CMK (cell line): Measurements from ENCODE around the gene LPCAT1.

Source experiments
- DNase-seq: peaks from one replicate; pipeline ENCODE4 v3.0.0-alpha.2; 2010; ENCODE audit warnings: low read depth

LPCAT1 gene

DNA sequence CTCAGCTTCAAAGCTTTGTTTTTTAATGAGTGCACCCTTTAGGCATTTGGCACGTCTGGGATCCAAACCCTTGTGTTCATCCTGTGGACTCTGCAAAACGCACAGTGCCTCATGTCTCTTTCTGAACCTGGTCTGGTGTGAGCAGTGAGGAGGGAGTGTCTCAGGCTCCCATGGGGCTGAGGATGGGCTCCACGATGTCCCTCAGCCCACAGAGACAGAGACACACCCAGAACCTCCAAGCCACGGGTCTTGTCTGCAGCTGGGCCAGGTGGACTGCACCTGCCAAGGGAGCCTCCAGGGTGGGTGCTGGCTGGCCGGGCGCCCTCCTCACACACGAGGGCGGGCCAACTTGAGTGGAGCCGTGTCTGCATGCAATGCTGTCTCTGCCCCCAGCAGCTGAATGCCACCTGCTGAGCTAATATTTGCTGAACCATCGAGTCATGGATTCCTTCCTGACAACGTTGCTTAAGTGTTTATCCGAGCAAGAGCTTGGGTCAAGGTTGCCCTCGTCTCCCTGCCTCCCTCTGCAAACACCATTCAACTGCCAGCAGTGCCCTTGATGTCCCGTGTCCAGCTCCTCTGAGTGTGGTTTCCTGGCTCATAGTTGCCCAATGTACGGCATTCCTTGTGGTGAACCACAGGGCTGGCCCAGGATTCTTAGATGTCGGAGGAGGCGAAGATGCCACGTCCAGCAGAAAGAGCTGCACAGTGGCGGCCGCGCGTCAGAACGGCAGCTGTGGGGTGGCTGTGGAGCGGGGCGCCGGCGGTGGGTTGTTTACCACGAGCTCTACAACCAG lies 31.4 kb upstream of the LPCAT1 start:
- DNase-seq = no peak

DNA sequence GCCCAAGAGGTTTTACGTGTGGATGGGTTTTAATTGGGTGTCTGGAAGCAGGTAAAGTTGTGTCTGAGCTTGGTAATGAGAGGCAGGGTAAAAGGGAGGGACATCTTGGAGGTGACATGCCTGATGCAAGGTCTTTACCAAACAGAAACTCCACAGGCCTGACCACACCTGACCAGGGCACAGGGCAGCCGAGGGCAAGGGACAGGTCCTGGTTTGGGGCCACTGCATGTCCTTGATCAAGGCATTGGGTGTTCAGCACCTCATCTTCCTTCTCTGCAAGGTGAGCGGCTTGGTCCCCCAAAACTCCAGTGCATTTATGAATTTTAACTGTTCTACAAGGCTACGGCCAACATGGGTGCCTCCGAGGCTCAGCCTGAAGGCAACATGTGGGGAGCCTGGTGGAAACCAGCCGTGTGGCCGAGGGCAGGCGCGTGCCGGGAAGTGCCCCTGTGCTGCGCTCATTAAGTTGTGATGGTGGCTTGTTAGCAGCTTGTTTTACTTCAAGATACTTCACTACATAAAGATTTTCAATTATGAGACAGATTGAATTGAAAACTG lies 30.7 kb upstream of the LPCAT1 start:
- no peak for DNase-seq

DNA sequence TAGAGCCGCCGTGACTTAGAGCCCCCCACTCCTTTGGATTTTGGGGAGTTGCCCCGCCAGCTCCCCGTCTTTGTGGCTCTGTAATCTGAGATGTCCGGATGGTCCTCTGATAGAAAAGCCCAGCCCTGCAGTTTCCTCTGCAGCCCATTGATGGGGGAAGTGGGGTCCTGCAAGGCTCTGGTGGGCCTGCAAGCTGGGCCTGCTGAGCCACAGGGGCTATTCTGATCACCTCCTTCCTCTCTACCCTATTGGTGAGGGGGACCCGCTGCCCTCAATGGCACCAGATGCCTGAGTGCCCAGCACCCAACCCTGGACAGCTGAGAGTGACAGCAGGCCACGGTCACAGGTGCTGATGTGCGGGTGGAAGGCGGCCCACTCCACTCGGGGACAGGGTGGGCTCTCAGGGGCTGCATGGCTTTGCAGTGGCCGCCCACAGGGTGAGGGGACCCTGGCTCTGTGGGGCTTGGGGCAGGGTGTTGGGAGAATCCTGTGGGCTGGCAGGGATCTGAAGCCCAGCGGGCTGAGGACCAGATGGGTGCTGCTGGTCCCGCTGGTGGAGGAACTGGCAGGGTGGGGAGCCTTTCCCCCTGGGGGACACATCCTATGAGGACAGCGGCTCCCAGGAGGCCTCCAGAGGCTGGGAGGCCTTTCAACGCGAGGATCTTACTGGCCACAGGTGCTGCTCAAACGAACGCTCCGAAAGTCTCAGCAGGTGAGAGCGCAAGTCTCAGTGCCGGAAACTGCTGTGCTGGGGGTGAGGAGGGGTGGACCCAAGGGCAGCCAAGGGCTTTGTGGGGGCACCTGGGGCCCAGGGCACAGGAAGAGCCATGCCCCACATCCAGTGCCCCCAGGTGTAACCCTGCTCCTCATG lies 30.0 kb upstream of the LPCAT1 start:
- DNase-seq = no peak

DNA sequence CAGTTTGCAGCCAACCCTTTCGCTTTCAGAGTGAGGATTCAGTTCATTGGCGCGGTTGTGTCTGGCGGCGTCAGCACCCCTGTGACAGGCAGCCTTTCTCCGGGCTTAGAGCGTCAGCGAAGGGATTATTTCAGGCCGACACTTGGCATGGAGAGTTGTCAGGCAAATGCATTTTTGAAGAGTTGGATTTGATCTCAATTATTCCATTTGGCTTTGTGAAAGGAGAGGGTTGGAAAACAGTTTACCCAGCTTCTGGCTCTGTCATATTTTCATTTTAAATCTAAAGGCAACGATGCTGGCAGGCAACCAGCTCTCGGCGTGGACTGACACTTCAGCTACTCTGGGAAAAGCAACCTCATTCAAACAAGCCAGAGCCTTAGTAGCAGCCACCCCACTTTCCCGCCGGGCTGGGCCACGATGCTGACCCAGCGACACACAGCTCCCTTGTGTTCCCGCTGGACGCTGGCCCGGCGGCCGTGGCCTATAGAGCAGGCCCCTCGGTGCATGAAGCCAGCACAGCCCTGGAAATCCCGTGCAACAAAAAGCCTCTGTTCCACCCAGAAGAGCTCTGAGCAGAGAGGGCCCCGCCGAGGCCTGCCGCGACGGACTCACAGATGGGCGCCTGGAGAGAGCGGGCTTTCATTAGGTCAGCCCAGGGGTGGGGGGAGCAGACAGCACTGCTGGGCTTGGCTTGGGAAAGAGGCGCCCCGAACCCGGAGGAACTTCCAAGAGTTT lies 28.9 kb upstream of the LPCAT1 start:
- no peak for DNase-seq

DNA sequence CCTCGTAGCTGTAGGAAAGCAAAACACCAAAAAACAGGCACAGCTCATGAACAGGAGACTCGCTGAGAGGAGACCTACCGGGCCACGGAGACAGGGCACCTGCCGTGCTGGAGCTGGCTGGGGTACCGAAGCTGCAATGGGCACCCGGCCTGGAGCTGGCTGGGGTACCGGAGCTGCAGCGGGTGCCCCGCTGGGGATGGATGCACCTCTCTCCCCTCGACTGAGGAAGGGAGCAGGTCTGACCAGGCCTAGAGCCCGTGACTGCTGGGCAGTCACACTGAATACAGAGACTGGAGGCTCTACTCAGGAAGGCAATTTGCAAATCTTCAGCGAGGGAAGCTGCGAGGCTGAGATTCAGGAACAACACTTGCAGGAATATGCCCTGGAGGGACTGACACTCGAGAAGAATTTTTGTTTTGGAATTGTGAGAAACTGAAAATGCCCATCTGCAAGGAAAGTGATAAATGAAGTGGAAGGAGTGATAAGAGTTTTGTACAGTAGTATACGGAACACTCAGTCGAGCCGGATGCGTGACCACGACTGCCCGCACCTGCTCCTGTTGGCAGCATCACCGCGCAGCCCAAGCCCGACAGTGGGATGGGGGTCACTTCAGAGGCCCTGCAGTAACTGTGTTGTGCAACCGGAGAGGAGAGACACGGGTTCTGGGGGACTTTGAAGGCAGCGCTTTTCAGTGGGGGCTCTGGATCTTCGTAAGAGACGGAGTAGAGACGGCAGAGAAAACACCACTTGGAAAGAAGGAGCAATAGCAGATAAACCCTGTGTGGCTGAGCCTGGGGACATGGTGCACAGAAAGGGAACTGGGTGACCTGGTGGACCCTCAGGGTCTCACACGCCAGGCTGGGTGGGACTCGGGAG lies 27.9 kb upstream of the LPCAT1 start:
- DNase-seq = no peak

DNA sequence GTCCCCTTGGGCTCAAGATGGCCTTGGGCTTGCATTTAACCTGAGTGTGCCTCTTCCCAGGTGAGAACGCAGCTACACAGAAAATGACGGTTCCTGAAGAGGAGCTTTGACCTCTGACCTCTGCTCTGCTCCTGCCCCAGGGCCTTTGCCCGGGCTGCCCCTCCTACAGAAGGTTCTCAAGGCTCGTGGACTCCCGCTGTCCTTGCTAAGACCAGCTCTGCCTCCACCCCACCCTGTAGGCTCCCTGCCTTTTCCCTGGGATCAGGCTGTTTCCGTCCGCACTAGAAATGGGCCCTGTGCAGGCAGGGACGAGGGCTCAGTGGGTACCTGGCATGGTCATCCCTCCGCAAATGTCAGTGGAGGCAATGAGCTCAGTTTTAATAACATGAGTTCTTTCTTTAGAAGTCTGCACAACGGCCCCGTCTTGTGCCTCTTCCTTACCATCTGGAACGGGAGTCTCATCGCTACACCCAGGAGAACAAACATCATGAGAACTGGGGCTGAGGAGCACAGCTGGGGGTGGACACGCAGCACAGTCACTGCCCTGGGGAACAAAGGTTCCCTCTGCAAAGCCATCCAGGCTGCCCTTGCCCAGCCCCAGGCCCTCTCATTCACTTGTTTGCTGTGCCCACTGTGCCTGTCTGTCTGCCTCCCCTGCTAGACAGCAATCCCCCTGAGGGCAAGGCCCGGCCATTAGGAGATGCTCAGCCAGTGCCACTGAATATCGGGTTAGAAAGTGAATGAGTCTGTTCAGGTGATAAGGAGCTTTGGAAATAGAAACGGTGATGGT lies 26.7 kb upstream of the LPCAT1 start:
- DNase-seq = no peak

DNA sequence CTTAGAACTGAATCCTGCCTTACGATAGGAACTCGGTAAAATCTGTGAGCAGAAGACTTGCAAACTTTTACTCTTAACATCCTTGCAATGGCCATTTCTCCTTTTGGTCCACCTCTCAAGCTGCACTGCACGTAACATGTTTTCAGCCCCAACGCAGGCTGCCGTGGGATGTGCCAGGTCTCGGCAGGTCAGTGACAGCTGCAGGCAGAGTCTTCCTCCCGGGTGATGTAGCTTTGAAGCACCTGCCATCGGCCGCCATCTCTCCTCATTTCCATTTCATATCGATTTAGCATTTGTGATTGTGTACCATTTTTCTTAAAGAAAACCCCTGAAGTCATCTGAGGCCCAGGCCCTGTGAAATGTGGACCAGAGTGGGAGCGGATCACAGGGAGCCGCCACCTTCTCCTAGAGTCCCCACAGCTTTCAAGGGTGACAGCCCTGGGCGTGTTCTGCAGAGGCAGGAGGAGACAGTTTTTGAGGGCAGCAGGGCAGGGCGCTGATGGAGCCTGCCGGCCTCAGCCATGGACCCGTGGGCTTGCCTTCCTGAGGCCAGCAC lies 25.8 kb upstream of the LPCAT1 start:
- no peak for DNase-seq

DNA sequence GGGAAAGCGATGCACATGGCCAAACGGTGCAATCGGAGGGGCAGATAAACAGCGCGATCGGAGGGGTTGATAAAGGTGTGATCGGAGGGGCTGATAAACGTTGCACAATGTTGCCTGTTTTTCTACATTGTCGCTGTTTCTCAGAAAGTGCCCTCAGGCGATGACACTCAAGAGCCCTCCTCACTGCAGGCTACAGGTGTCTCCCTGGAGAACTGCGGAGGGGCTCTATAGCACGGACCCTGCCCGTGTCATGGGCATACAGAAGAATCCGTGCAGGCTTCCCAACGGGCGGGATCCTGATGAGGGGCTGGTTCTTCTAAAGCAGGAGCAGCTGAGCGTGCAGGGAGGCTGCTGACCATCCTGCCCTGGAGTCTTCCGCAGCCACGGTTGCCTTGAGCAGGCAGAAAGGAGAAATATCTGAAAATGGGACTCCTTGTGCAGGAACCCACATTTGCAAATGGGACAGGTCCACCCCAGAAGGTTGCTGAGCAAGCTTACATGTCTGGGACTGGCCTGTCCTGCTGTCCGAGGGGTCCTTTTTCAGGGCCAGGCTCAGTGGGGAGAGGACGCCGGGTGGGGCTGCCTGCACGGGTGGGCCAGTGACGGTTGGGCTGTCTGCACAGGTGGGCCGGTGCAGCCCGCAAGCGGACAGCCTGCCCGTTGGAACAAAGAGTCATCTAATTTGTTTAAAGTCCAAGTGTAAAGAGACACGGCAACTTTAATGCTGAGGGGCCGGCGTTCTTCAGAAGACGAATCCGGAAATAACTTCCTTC lies 25.1 kb upstream of the LPCAT1 start:
- no peak for DNase-seq

DNA sequence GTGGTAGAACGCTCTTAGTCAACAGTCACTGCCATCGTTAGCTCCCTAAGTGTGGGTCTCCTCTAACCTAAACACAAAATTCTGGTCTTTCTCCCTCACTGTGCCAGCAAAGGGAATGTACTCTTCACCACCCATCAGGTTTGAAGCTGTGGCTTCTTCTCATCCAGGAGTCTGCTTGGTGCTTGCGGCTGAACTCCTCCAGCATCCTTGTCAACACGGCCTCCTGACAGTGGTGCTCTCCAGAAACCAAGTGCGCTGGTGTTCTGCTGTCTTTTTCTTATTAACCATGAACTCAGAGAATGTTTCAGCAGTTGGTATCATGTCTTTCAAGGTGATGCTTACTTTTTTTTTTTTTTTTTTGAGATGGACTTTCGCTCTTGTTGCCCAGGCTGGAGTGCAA lies 23.9 kb upstream of the LPCAT1 start:
- DNase-seq = no peak

DNA sequence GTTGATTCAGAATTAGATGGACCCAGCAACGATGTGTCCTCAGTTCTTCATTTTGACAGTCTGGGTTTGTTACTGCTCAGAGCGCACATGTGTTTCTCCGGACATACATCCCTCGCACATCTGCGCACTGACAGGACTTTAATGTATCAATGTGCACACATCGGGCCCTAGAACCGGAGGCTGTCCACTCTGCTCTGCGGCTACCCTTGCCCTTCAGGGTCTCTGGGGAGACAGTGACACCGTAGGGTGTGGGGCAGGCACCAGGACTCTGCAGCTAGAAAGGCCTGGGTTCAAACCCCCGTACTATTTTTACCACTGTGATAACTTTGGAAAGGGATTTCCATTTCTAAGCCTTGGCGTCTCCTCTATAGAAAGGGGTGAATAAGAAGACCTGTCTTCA lies 23.5 kb upstream of the LPCAT1 start:
- no peak for DNase-seq

DNA sequence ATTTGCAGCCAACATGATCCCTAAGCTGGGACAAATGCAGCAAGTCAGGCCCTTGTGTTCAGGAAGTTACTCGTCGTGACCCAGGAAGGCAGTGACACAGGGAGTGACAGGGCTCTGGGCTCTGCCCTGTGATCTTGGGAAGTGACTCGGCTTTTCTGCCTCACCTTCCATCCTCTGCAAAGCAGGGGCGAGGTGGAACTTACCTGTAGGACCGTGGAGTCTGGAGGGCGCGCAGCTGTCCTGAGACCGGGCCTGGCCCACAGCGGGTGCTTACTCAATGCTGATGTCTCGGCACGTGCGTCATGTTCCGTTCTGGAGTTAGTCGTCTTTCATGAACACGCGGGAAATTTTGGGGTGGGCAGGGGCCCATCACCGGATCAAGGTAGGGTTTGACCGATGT lies 22.8 kb upstream of the LPCAT1 start:
- DNase-seq = no peak

DNA sequence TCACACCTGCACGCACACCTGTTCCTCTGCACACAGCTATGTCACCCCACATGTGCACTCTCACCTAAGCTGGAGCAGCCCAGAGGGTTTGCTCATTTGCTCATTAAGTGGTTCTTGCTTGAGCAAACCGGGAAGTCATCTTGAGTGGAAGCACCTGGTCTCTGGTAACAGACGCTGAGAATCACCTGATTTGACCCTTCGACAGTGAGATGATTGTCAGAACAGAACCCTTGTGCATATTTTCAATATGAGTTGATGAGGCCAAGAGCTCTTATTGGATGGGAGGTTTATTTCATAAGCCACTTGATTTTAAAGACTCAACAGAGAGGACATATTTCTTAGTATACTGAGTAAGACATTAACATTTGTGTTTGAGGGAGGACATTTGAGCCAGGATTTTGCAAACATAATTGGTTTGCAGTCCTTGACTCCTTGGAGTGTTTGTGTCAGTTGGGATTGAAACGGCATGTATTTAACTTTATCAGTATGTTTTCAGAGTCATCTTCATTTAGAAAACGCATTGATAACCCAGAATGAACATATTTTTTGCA lies 22.1 kb upstream of the LPCAT1 start:
- no peak for DNase-seq

DNA sequence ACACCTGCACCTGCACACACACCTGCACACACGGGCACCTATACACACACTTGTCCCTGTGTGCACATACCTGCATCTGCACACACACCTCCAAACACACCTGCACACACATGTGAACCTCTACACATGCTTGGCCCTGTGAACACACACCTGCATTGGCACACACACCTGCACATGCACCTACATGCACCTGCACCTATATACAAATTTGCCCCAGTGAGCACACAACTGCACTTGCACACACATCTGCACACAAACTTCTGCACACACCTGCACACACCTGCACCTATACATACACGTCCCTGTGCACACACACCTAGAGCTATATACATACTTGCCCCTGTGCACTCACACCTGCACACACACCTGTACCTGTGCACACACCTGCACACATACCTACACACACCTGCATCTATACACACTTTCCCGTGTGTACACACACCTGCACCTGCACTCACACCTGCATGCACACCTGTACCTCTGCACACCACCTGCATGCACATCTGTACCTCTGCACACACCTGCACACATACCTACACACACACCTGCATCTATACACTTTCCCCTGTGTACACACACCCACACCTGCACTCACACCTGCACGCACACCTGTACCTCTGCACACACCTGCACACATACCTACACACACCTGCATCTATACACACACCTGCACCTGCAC lies 21.5 kb upstream of the LPCAT1 start:
- no peak for DNase-seq

DNA sequence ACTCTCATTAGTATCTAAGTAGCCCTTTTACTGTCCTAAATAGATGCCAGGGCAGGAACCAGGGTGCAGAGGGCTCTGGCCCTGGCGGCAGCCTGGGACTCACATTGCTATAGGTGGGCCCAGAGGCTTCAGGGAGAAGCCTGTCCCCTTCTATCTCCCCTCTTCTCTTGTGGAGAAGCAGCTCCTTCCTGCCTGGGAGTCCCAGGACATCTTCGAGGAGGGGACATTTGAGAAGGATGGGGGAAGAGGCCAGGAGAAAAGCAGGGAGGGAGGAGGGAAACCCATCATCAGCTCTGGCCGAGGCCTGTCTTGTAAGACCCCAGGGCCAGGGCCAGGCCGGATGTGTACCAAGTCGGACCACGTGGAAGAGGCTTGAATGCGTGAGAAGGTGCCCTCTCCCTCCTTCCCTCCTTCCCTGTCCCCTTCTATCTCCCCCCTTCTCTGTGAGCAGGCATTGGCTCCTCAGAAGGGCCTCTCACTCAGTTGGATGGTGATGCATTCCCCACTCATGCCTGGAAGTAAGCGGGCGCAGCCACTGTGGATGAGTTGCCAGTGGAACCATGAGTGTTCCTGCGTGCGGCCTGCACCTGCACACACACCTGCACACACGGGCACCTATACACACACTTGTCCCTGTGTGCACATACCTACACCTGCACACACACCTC lies 20.7 kb upstream of the LPCAT1 start:
- no peak for DNase-seq

DNA sequence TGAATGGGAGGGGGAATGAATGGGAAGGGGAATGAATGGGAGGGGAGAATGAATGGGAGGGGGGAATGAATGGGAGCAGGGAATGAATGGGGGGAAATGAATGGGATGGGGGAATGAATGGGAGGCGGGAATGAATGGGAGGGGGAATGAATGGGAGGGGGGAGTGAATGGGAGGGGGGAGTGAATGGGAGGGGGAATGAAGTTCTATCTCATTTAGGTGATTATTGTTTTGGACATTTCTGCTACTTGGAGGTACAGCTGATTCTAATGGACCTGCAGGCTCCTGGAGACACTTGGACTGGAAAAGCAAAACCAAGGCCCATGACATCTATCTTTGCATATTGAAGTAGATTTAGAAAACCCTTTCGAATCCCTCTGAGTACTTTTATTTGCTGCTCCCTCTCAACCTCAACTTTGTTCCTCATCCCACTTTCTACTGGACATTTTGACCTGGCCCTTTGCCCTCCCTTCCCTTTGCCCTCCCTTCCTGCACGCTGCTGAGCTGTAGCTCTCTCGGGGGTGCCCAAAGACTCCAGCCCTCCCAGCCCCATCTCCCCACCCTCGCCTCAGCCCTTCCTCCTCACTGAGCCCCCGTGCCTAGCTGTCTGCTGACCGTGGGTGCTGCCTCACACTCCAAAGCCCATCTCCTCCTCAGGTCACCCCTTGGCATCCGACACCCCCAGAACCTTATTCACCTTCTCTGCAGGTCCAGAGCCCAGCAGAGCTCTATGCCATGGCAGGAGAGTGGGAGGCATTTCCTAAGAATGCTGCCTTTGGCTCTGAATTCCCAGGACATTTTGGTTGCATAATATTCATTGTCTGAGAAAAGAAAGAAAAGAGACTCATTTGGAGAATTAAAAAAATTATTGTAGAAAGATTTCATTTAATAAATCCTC lies 19.9 kb upstream of the LPCAT1 start:
- no peak for DNase-seq

DNA sequence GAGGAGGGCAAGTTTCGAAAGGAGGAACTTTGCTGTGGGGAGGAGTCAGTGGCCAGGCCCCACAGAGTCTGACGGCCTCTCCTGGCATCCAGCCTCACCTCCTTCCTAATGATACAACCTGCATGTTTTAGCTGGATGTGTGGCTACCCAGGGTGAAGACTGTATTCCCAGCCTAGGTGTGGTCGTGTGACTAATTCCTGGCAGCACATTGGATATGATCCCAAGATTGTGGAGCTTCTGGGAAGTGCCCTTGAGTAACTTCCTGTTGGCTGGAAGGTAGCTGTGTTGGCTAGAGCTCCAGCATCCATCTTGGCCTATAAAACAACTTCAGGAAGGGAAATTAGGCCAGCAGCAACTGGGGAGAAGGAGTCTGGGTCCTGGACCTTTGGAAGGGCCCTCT lies 19.0 kb upstream of the LPCAT1 start:
- DNase-seq = no peak
